Ectodermal cell (in vitro differentiated cells): ENCODE measurements around the gene NUDT19.

Experiments used
- H3K27ac ChIP-seq: 2 replicates; pipeline ENCODE4 v1.7.0; 2013; ENCODE audit warnings: mild to moderate bottlenecking, low read depth, low read length; ENCODE audit not compliant: insufficient read depth, poor library complexity, severe bottlenecking
- H3K27me3 ChIP-seq: 2 replicates; pipeline ENCODE4 v1.7.0; 2013; ENCODE audit warnings: mild to moderate bottlenecking, low read length; ENCODE audit not compliant: insufficient read depth, control insufficient read depth, poor library complexity, severe bottlenecking
- H3K36me3 ChIP-seq: one replicate; pipeline ENCODE4 v1.7.0; 2013; ENCODE audit warnings: low read length; ENCODE audit not compliant: control insufficient read depth, insufficient read depth
- H3K4me1 ChIP-seq: one replicate; pipeline ENCODE4 v1.7.0; 2013; ENCODE audit warnings: low read length; ENCODE audit not compliant: control insufficient read depth, insufficient read depth
- H3K4me3 ChIP-seq: 2 replicates; pipeline ENCODE4 v1.7.0; 2013; ENCODE audit warnings: low read depth, low read length, control low read depth; ENCODE audit not compliant: insufficient read depth
- H3K9me3 ChIP-seq: 2 replicates; pipeline ENCODE4 v1.7.0; 2013; ENCODE audit warnings: mild to moderate bottlenecking, low read length, moderate library complexity; ENCODE audit not compliant: control insufficient read depth
- WGBS, 2 experiments: methylation state at CpG; one replicate each; pipeline ENCODE4 v1.1.7; 2013; ENCODE audit warnings: missing lambda C conversion rate in 2 of 2; 5-methylcytosine and 5-hydroxymethylcytosine counted together

Gene NUDT19

DNA sequence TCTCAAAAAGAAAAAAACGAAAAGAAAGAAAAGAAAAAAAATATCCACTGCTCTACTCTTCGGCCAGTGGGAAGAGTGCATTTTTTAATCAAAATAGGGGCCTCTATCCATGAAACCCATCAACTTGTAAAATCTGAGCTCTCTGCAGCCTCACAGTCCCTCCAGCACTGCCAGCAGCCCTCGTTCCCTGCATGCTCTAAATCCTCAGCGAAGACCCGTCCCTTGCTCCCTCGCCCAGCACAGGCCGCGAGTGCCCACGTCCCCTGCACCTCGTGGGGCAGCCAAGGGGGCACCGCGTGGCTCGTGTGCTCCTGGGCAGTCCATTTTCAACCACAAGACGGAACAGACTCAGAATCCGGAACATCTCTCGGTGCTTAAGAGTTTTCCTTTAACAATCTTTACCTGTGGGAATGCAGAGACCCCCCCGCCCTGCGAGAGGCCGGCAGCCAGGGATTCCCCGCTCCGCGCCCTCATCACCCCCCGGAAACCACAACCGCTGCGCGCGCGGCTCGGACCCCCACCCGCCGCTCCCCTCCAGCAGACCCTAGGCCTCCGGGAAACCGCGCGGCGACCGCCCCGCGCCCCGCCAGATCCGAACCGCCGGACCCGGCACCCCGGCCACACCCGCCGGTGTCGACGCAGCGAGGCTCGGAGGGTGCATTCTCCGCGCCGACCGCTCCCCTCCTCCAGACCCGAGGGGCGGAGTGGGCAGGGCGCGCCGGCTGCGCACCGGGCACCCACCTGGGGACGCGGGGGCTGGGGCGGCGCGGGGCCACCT lies 17.3 kb upstream of the NUDT19 start:
- Histone ChIP-seq H3K4me3 (peak overlapping the region; percentile 62), H3K27ac (no peak overlapping the region), H3K4me1 (peaks cover 13% of the 10 kb centered on the region), H3K36me3 (no peaks in the 10 kb centered on the region), H3K27me3 (peaks cover 49% of the 10 kb centered on the region), H3K9me3 (no peaks in the 10 kb centered on the region)
- 3% methylated on average over 67 of the region's 67 CpGs for WGBS, 2 experiments

DNA sequence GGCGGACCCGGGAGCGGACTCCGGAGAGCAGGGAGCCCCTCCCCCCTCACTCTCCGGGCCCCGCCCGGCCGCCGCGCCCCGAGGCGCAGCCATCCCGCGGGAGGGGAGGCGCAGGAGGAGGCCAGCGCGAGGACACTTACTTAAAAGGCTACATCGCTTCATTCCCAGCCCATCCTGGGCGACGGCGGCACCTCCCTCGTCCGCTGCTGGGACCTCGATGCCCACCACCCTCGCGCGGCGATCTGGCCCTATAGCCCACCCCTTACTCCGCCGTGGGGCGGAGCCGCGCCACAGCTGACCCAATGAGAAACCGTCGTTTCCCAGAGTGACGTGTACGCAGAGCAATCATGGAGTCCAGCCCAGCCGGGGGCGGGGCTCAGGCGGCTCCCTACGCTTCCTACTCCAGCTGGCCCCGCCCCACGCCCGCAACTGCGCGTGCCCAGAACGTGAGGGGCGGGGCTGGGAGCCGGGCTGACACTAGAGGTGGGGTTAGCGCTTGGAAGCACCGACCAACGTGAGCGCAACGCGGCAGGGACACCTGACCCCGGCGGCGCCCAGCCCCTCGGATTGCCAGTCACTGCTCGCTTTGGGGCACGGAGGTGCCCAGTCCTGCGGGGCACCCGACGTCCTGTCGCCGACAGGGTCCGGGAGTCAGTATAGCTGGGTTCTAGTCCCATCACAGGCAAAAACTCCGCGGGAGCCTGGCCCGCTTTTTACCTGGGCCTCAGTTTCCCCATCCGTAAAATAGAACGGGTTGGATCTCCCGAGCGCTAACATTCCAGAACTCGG lies 16.5 kb upstream of the NUDT19 start, which contains the start of gene ANKRD27:
Gene ANKRD27, minus strand, starts transcription at position 250 of the 789 bp plus-strand sequence. CDS start 16,165 bp downstream, outside the sequence.
- Histone ChIP-seq H3K9me3 (no peaks in the 10 kb centered on the region), H3K27ac (no peak within 1 kb of the TSS)

DNA sequence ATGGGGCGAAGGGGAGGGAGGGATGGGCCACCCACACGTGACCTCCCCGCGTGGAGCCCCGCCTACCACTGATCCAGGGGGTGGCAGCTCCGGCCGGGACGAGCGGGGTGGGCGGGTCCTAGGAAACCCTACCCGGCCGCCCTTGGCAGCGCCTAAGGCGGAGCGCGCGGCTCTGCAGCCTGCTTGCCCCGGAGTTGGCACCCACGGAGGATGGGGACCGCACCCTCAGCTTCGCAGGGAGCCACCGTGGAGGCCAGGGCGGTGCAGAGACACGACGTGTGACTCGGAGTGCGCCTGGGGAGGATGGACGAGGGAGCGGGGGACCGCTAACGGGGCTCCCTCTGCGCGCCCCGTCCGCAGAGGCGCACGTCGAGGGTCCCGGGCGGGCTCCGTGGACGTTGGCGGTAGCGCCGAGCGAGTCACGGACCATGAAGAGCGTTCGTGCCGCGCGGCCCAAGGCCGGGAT lies 15.9 kb upstream of the NUDT19 start, which contains the start of gene RGS9BP:
Gene RGS9BP, plus strand, starts transcription at position 129 of the 466 bp plus-strand sequence. CDS start 416 bp downstream, outside the sequence.
- Histone ChIP-seq H3K36me3 (no peaks in the 10 kb centered on the region), H3K27me3 (peaks cover 53% of the 10 kb centered on the region), H3K4me1 (peaks cover 10% of the 10 kb centered on the region), H3K27ac (no peak within 1 kb of the TSS), H3K9me3 (no peaks in the 10 kb centered on the region), H3K4me3 (peak within 1 kb of the TSS; percentile 62)
- 5 to 6% methylated on average over 53 of the region's 53 CpGs for WGBS, 2 experiments

More for the DNA sequence above, 16.5 kb upstream of the NUDT19 start, which contains the start of gene ANKRD27:
- peaks cover 10% of the 10 kb centered on the region for H3K4me1 ChIP-seq
- 0 to 1% methylated on average over 75 of the region's 75 CpGs for WGBS, 2 experiments
- no peaks in the 10 kb centered on the region for H3K36me3 ChIP-seq
- peak within 1 kb of the TSS; percentile 62 for H3K4me3 ChIP-seq
- peaks cover 52% of the 10 kb centered on the region for H3K27me3 ChIP-seq

GRCh38 chr19:32676186-32676894 lies 15.3 kb upstream of the NUDT19 start:
- H3K4me3 ChIP-seq: peak overlapping the region; percentile 22
- H3K4me1 ChIP-seq: peaks cover 10% of the 10 kb centered on the region
- 4 to 5% methylated on average over 93 of the region's 93 CpGs for WGBS, 2 experiments
- H3K9me3 ChIP-seq: no peaks in the 10 kb centered on the region
- H3K27me3 ChIP-seq: peaks cover 53% of the 10 kb centered on the region
- peak overlapping the region; percentile 26 for H3K27ac ChIP-seq
- H3K36me3 ChIP-seq: no peaks in the 10 kb centered on the region

DNA sequence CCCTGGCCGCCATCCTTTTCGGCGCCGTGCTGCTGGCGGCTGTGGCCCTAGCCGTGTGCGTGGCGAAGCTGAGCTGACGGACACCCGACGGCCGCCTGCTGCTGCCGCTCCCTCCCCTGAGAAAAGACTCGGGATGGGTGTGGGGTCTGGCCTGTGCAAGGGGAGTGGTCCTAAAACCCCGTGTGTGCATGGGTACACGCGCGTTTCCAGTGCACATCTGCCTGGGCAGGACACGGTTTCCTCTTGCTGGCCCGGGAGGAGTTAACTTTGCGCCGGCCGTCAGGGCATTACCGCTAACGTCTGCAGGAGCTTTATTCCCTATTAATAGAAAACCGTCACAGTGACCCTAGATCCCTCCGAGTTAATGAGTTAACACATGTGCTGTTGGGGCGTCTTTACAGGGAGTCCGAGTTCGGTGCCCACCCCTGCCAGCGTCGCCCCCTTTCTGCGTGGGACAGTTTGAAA lies 14.7 kb upstream of the NUDT19 start:
- Histone ChIP-seq H3K4me1 (peaks cover 10% of the 10 kb centered on the region), H3K27me3 (peaks cover 53% of the 10 kb centered on the region), H3K27ac (peak overlapping the region; percentile 26), H3K36me3 (no peaks in the 10 kb centered on the region), H3K9me3 (no peaks in the 10 kb centered on the region), H3K4me3 (no peak overlapping the region)
- 26 to 29% methylated on average over 33 of the region's 33 CpGs for WGBS, 2 experiments

DNA sequence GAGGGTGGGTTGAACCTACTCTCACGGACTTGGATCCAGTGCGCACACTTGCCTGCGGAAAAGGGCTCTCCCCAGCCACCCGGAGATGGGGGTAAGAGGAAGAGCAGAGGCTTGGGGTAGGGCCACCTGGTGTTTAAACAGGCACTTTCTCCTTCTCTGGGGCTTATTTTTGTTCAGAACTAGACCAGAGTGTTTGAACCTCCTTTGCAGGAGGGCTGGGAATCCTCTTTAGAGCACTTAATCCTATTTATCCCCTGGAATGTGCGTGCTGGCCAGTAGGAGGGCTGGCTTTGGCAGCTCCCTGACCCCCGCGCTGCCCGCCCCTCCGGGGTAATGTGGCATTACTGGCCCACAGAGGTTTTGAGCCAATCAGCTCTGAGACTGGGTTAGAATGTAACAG lies 14.0 kb upstream of the NUDT19 start:
- Histone ChIP-seq H3K27ac (peak overlapping the region; percentile 37), H3K27me3 (peaks cover 53% of the 10 kb centered on the region), H3K9me3 (no peaks in the 10 kb centered on the region), H3K36me3 (no peaks in the 10 kb centered on the region), H3K4me3 (peak overlapping the region; percentile 8), H3K4me1 (peaks cover 10% of the 10 kb centered on the region)
- WGBS, 2 experiments: 2 to 5% methylated on average over 9 of the region's 9 CpGs

- Histone ChIP-seq H3K36me3 (no peaks in the 10 kb centered on the region), H3K4me3 (no peak overlapping the region), H3K27me3 (peaks cover 24% of the 10 kb centered on the region), H3K4me1 (peaks cover 10% of the 10 kb centered on the region), H3K27ac (no peak overlapping the region), H3K9me3 (no peaks in the 10 kb centered on the region)
- WGBS, 2 experiments: 73% methylated on average over 1 of the region's 2 CpGs; no CpG with 5 or more reads in 1 of the 2 experiments
Observed at GRCh38 chr19:32680986-32681385, 10.6 kb upstream of the NUDT19 start.

DNA sequence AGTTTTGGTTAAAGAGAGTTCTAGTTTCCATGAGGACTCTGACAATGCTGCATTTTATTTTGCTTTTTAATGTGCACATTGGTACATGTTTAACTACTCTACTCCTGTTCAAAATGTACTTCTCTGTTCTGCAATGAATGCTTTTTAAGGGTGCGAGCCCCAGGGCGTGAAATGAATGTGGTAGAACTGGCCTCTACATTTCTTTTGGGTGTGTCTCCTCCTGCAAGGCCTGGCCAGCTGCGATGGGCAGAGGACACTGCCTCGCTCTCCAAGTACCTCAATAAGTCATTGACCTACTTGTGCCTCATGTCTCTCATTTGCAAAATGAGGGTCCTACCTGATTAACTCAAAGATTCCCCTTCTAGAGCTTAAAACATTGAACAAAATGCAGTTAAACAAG lies 9.3 kb upstream of the NUDT19 start:
- H3K4me3 ChIP-seq: no peak overlapping the region
- peaks cover 3% of the 10 kb centered on the region for H3K4me1 ChIP-seq
- H3K9me3 ChIP-seq: no peaks in the 10 kb centered on the region
- H3K27ac ChIP-seq: no peak overlapping the region
- H3K27me3 ChIP-seq: peaks cover 11% of the 10 kb centered on the region
- no peaks in the 10 kb centered on the region for H3K36me3 ChIP-seq
- WGBS, 2 experiments: 88 to 93% methylated on average over 4 of the region's 4 CpGs

DNA sequence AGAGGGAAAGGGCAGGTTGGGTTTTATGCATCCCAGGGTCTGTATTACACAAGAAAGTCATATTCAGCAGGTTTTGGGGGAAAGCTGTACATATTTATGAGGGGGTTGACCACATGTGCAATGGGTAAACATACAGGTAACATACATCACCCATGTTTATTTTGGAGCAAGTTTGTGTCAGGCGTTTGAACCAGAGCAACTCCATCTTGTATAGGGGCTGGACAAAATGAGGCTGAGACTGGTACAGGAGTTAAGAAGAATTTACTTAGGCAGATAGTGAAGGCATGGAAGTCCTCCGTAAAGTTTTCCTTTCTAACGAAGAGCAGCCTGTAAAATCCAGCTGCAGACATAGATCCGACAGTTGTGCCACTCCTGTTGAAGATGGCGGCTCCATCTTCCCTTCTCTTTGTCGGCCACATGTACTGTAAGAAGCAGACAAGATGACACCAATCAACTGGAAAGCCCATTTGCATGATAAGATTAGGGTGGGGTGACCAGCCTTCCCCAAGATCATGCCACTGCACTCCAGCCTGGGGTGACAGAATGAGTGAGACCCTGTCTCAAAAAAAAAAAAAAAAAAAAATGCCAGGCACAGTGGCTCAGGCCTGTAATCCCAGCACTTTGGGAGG lies 4.7 kb upstream of the NUDT19 start:
- Histone ChIP-seq H3K27ac (no peak overlapping the region), H3K27me3 (peaks cover 6% of the 10 kb centered on the region), H3K9me3 (no peaks in the 10 kb centered on the region), H3K4me3 (no peak overlapping the region), H3K36me3 (no peaks in the 10 kb centered on the region), H3K4me1 (no peaks in the 10 kb centered on the region)
- 95 to 96% methylated on average over 6 of the region's 6 CpGs for WGBS, 2 experiments
